ENCODE data around the gene RALGAPA1. TPM values are rescaled to one million over a fixed set of nuclear protein-coding genes. Genes with fewer than 3 reads are reported as not detected.
"Not testable (repeated sequence)": the region's sequence is repeated elsewhere in the genome, so short reads cannot be mapped to it uniquely, and the experiment has no call there.

Gene RALGAPA1
- total RNA-seq, 2 experiments from 2014 or later = 27.6 to 36.5 TPM

GRCh38 chr14:35632271-35632670 lies 176.8 kb downstream of the RALGAPA1 start:
- POLR2A ChIA-PET = interaction anchor here (0.6 to 0.8 kb wide), 3 partner anchors 14 to 111 kb away, joined by 3 read pairs; no protein-coding TSS in a partner anchor
- Histone ChIP-seq H3K36me3 (ENCODE audit: insufficient read depth, low read length) (no peaks in the 10 kb centered on the region; the same call in 1 of the 2 replicates), H3K4me2 (ENCODE audit: low read length) (no peak overlapping the region), H3K4me1 (ENCODE audit: insufficient read depth, low read length, poor library complexity, severe bottlenecking) (peaks cover 4% of the 10 kb centered on the region), H3K9me3 (ENCODE audit: low read length) (no peaks in the 10 kb centered on the region), H3K79me2 (ENCODE audit: insufficient read depth, low read depth, low read length) (no peaks in the 10 kb centered on the region), H3K4me3 (ENCODE audit: low read depth, low read length, poor library complexity, severe bottlenecking) (no peak overlapping the region), H2AFZ (ENCODE audit: low read length) (no peak overlapping the region), H4K20me1 (ENCODE audit: insufficient read depth, low read length) (no peaks in the 10 kb centered on the region), H3K27ac (ENCODE audit: low read depth, low read length, poor library complexity, severe bottlenecking) (no peak overlapping the region), H3K9me2 (ENCODE audit: insufficient read depth, low read length) (no peaks in the 10 kb centered on the region)
- TF ChIP-seq EZH2phosphoT487 (IDR thresholded peaks at IDR 0.05; ENCODE audit: borderline replicate concordance, low read depth, low read length) (no peak), CTCF (conservative IDR thresholded peaks at IDR 0.05; ENCODE audit: low read length) (no peak)
- CTCF ChIA-PET (ENCODE audit: unreplicated experiment) = no interaction called here
- DNase-seq (ENCODE audit: low spot score) = no peak
- BruUV-seq (replicated peaks) = no TSS peak
- intact Hi-C loops (cut with micrococcal nuclease; ENCODE audit: unreplicated experiment) = no loop called here

DNA sequence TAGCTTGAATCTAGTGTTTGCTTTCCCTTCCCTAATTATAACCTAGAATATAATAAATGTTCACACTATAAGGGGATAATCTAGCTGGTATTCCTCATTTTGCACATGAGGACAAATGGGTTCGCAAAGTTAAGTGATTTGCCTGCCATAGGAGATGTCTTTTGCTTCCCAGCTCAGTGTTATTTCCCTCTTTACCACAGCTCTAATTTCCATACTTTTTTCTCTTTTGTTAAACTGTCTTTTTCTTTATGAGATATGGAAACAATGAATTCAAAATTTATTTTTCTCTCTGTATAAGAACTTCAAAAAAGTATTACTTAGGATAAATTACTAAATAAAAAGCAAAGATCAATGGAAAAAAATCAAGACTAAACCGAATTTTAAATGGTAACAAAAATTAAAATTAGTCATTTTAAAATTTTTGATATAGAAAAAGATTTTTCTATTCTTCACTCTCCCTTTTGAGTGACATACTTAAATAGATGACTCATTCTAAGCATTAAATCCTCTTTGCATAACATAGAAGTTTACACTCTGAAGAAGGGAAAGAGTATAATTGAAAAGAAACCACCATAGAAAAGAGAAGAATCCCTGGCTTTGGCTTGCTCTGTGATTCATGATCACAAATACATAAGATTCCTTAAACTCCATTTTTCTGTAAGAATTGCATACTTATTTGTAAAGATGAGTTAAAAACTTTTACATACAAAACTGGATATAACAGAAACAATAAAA lies 177.9 kb downstream of the RALGAPA1 start:
- H3K27ac ChIP-seq (ENCODE audit: low read depth, low read length, poor library complexity, severe bottlenecking) = no peak overlapping the region
- no peaks in the 10 kb centered on the region for H3K9me2 ChIP-seq (ENCODE audit: insufficient read depth, low read length)
- no peaks in the 10 kb centered on the region for H3K9me3 ChIP-seq (ENCODE audit: low read length)
- TF ChIP-seq CTCF (conservative IDR thresholded peaks at IDR 0.05; ENCODE audit: low read length) (no peak), EZH2phosphoT487 (IDR thresholded peaks at IDR 0.05; ENCODE audit: borderline replicate concordance, low read depth, low read length) (no peak)
- H3K4me1 ChIP-seq (ENCODE audit: insufficient read depth, low read length, poor library complexity, severe bottlenecking) = peaks cover 4% of the 10 kb centered on the region
- ChIA-PET CTCF (ENCODE audit: unreplicated experiment) (no interaction called here), POLR2A (no interaction called here)
- H3K4me3 ChIP-seq (ENCODE audit: low read depth, low read length, poor library complexity, severe bottlenecking) = no peak overlapping the region
- DNase-seq (ENCODE audit: low spot score) = no peak
- no TSS peak for BruUV-seq (replicated peaks)
- no peaks in the 10 kb centered on the region for H3K36me3 ChIP-seq (ENCODE audit: insufficient read depth, low read length)
- intact Hi-C loops (cut with micrococcal nuclease; ENCODE audit: unreplicated experiment) = no loop called here
- no peak overlapping the region for H3K4me2 ChIP-seq (ENCODE audit: low read length)
- no peaks in the 10 kb centered on the region for H4K20me1 ChIP-seq (ENCODE audit: insufficient read depth, low read length)
- H3K79me2 ChIP-seq (ENCODE audit: insufficient read depth, low read depth, low read length) = no peaks in the 10 kb centered on the region
- H2AFZ ChIP-seq (ENCODE audit: low read length) = no peak overlapping the region

DNA sequence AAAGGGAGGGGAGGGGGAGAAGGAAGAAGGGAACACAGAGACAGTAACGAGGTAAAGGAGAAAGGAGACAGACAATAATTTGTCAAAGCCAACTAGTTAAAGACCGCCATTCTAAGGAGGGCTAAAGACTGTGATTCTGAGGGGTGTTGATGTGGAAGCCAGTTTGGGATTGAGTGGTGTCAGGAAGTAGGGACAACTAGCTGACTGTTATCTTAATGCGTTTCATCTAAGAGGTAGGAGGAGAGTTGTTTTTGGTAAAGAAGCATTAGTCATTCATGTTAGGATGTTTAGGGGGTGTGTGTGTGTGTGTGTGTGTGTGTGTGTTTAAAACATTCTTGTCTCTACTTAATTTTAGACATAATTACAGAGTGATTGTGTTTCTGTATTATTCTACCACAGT lies 180.1 kb downstream of the RALGAPA1 start:
- peaks cover 4% of the 10 kb centered on the region for H3K4me1 ChIP-seq (ENCODE audit: insufficient read depth, low read length, poor library complexity, severe bottlenecking)
- H3K9me3 ChIP-seq (ENCODE audit: low read length) = no peaks in the 10 kb centered on the region
- no peak overlapping the region for H3K4me3 ChIP-seq (ENCODE audit: low read depth, low read length, poor library complexity, severe bottlenecking)
- no peaks in the 10 kb centered on the region for H3K9me2 ChIP-seq (ENCODE audit: insufficient read depth, low read length)
- POLR2A ChIA-PET = interaction anchor here (0.6 kb wide), 1 partner anchor 179 kb away, joined by 3 read pairs; no protein-coding TSS in a partner anchor
- BruUV-seq (replicated peaks) = no TSS peak
- no peaks in the 10 kb centered on the region for H3K36me3 ChIP-seq (ENCODE audit: insufficient read depth, low read length)
- DNase-seq (ENCODE audit: low spot score) = no peak
- no peaks in the 10 kb centered on the region for H4K20me1 ChIP-seq (ENCODE audit: insufficient read depth, low read length)
- CTCF ChIA-PET (ENCODE audit: unreplicated experiment) = no interaction called here
- H3K79me2 ChIP-seq (ENCODE audit: insufficient read depth, low read depth, low read length) = no peaks in the 10 kb centered on the region
- H3K4me2 ChIP-seq (ENCODE audit: low read length) = no peak overlapping the region
- TF ChIP-seq EZH2phosphoT487 (IDR thresholded peaks at IDR 0.05; ENCODE audit: borderline replicate concordance, low read depth, low read length) (no peak), CTCF (conservative IDR thresholded peaks at IDR 0.05; ENCODE audit: low read length) (no peak)
- H3K27ac ChIP-seq (ENCODE audit: low read depth, low read length, poor library complexity, severe bottlenecking) = no peak overlapping the region
- intact Hi-C loops (cut with micrococcal nuclease; ENCODE audit: unreplicated experiment) = no loop called here
- no peak overlapping the region for H2AFZ ChIP-seq (ENCODE audit: low read length)

DNA sequence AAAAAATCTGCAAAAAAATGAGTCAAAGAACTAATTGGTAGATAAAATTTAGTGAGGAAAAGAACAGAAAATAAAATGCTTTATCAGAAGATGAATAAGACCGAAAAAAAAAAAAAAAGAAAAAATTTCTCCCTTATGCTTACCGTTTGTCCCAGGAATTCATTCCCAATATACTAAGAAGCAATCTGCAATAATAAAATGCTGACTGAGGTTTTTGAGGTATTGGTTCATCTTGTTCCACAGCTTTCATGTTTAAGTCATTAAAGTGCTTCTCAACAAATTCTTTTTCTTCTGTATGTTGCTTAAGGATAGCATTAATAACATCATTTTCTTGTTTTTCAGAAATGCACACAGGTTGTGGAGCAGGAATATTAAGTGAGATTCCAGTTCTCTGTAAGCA lies 182.1 kb downstream of the RALGAPA1 start:
- H3K27ac ChIP-seq (ENCODE audit: low read depth, low read length, poor library complexity, severe bottlenecking); BruUV-seq (replicated peaks); H4K20me1 ChIP-seq (ENCODE audit: insufficient read depth, low read length); H3K4me2 ChIP-seq (ENCODE audit: low read length); H3K79me2 ChIP-seq (ENCODE audit: insufficient read depth, low read depth, low read length); CTCF ChIA-PET (ENCODE audit: unreplicated experiment); H3K9me3 ChIP-seq (ENCODE audit: low read length); H3K9me2 ChIP-seq (ENCODE audit: insufficient read depth, low read length); H3K4me3 ChIP-seq (ENCODE audit: low read depth, low read length, poor library complexity, severe bottlenecking); H3K36me3 ChIP-seq (ENCODE audit: insufficient read depth, low read length); H3K4me1 ChIP-seq (ENCODE audit: insufficient read depth, low read length, poor library complexity, severe bottlenecking); intact Hi-C loops (cut with micrococcal nuclease; ENCODE audit: unreplicated experiment); DNase-seq (ENCODE audit: low spot score); H2AFZ ChIP-seq (ENCODE audit: low read length): not testable (repeated sequence)
- POLR2A ChIA-PET = interaction anchor here (1.2 kb wide), 1 partner anchor 9 kb away, joined by 6 read pairs; no protein-coding TSS in a partner anchor
